Measurements from ENCODE around the gene IRF9. TPM values are rescaled to one million over a fixed set of nuclear protein-coding genes. Genes with fewer than 3 reads are reported as not detected.

IRF9 gene
- total and polyA plus RNA-seq, 2 of the 13 experiments (the other 11 are each of a cell fraction or from before 2014, with no cell fraction given): 14.9 to 49.7 TPM

- TF ChIP-seq TFE3 (CRISPR knock-in tag; IDR thresholded peaks at IDR 0.05) (peak; percentile 91), PHB2 (IDR thresholded peaks at IDR 0.05; ENCODE audit: partially characterized antibody) (no peak), ZNF362 (CRISPR knock-in tag; IDR thresholded peaks at IDR 0.05; ENCODE audit: borderline replicate concordance) (peak; percentile 62; the same call in 1 of the 2 replicates), NFAT5 (CRISPR knock-in tag; IDR thresholded peaks at IDR 0.05) (no peak), MBNL3 (CRISPR knock-in tag; conservative IDR thresholded peaks at IDR 0.05) (no peak), RFX1 (IDR thresholded peaks at IDR 0.05) (no peak), NFIC (IDR thresholded peaks at IDR 0.05; ENCODE audit: low read length) (no peak), REXO4 (CRISPR knock-in tag; IDR thresholded peaks at IDR 0.05; ENCODE audit: borderline replicate concordance) (peak; percentile 31; the same call in 1 of the 2 replicates), ZNF205 (CRISPR knock-in tag; IDR thresholded peaks at IDR 0.05) (peak; percentile 98), FOXP4 (CRISPR knock-in tag; IDR thresholded peaks at IDR 0.05) (peak; percentile 99), ZNF142 (CRISPR knock-in tag; IDR thresholded peaks at IDR 0.05) (peak; percentile 45; the same call in 1 of the 2 replicates)
Measured at GRCh38 chr14:24113801-24114531, 47.1 kb upstream of the IRF9 start (continued).

Data from HepG2 (cell line).